Keratinocyte (primary cell): ENCODE data around the gene ATF6.

Source experiments
- EZH2 ChIP-seq: IDR thresholded peaks from one replicate; pipeline ENCODE4 v1.6.1; 2012; ENCODE audit warnings: inconsistent platforms, mild to moderate bottlenecking, low read length, moderate library complexity
- TF ChIP-seq, protein P1 (sequence below), 3 experiments: IDR thresholded peaks in 1 of 3; conservative IDR thresholded peaks in 1 of 3; optimal IDR thresholded peaks in 1 of 3; 2 replicates in 2 of 3; 3 replicates in 1 of 3; pipeline versions ENCODE3 to v1.5.1; 2011; ENCODE audit warnings: low read length in 3 of 3, mild to moderate bottlenecking in 3 of 3, moderate library complexity in 2 of 3, control low read depth in 1 of 3, inconsistent platforms in 1 of 3; ENCODE audit not compliant: insufficient read depth in 2 of 3; ENCODE audit errors: extremely low read depth in 1 of 3

GRCh38 chr1:161902182-161902581 is 136.1 kb downstream of the ATF6 start:
- TF ChIP-seq, protein P1, sequence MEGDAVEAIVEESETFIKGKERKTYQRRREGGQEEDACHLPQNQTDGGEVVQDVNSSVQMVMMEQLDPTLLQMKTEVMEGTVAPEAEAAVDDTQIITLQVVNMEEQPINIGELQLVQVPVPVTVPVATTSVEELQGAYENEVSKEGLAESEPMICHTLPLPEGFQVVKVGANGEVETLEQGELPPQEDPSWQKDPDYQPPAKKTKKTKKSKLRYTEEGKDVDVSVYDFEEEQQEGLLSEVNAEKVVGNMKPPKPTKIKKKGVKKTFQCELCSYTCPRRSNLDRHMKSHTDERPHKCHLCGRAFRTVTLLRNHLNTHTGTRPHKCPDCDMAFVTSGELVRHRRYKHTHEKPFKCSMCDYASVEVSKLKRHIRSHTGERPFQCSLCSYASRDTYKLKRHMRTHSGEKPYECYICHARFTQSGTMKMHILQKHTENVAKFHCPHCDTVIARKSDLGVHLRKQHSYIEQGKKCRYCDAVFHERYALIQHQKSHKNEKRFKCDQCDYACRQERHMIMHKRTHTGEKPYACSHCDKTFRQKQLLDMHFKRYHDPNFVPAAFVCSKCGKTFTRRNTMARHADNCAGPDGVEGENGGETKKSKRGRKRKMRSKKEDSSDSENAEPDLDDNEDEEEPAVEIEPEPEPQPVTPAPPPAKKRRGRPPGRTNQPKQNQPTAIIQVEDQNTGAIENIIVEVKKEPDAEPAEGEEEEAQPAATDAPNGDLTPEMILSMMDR (optimal IDR thresholded peaks at IDR 0.05 in 1 of 3, IDR thresholded peaks at IDR 0.05 in 1 of 3, conservative IDR thresholded peaks at IDR 0.05 in 1 of 3; ENCODE audit: extremely low read depth in 1 of 3, insufficient read depth in 2 of 3, low read length in 3 of 3), result no peak
- no peak for TF ChIP-seq EZH2
